Left ventricle myocardium inferior (tissue), 1 donor: Measurements from ENCODE around the gene PWWP2B. TPM values are rescaled to one million over a fixed set of nuclear protein-coding genes. Genes with fewer than 3 reads are reported as not detected.

Experiments
- DNase-seq: peaks from one replicate; pipeline ENCODE4 v3.0.0-alpha.2; 2020
- H3K27ac ChIP-seq: fragments of 200-600 bp; replicated peaks from 2 replicates; pipeline ENCODE4 v1.8.0; 2021
- H3K27me3 ChIP-seq: fragments of 200-600 bp; 2 replicates; pipeline ENCODE4 v1.8.0; 2021; ENCODE audit warnings: low read depth
- H3K36me3 ChIP-seq: fragments of 200-600 bp; 2 replicates; pipeline ENCODE4 v1.8.0; 2021
- H3K4me1 ChIP-seq: fragments of 200-600 bp; 2 replicates; pipeline ENCODE4 v1.8.0; 2021
- H3K4me3 ChIP-seq: fragments of 200-600 bp; 2 replicates; pipeline ENCODE4 v1.8.0; 2021; ENCODE audit warnings: mild to moderate bottlenecking, moderate library complexity
- H3K9me3 ChIP-seq: fragments of 200-600 bp; replicated peaks from 2 replicates; pipeline ENCODE4 v1.8.0; 2021
- intact Hi-C: fragments of 100-400 bp; cut with micrococcal nuclease; formaldehyde crosslinking; loops from one replicate; pipeline ENCODE4 v1.11.0; 2022
- total RNA-seq: library from RNA; stranded (reverse); fragmentation: NEBNext Ultra II Directional; extraction: Animal tissue kit (Norgen Biotek cat#: 25700); gene quantifications from one replicate; pipeline ENCODE4 v1.2.1, GENCODE V29; 2021
- TF ChIP-seq, protein P1 (sequence below): fragments of 200-600 bp; IDR thresholded peaks from 2 replicates; pipeline ENCODE4 v1.8.0; 2021; ENCODE audit warnings: antibody characterized with exemption, mild to moderate bottlenecking, borderline replicate concordance
- donor health status: DM: no; HTN: yes; CAD: no; lungs with severe emphysema.

Gene PWWP2B
- total RNA-seq, 1 donor from 2014 or later, result 17.2 TPM

DNA sequence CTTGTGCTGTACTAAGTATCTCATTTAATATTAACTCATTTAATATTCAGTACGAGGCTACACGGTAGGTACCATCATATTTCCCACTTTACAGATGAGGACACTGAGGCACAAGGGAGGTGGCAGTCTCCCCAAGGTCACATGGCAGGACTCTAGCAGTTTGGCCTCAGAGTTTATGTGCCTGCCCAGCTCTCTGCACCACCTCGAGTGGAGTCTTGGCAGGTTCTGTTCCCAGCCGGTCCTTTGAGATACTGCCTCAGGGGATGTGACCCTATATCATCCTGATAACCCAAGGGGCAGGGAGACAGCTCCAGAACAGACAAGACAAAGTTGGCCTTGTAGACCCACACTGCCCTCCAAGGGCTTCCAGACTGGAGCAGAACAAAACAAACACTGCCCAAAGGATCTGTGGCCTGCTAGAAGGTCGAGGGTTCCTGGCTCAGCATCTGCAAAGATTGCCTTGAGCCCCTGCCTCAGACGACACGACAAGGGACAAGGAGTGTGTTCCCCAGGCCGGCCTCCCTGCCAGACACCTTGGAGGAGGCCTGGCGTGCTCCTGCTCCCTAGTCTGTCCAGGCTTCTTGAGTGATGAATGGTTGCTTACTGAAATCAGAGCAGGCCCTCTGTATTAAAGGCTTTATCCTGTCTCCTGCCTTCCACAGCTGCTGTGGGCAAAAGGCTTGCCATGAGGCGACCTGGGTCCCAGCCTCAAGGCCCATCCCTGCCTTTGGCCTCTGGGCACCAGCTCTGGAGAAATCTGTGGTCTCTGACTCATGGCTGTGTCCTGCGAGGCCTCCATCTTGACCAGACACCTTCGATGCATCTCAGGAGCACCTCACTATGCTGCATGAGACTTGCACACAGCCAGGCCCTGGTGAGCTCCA is 3.9 kb upstream of the PWWP2B start:
- Histone ChIP-seq H3K36me3 (no peaks in the 10 kb centered on the region), H3K4me3 (no peak overlapping the region), H3K27ac (no peak overlapping the region), H3K9me3 (no peaks in the 10 kb centered on the region), H3K4me1 (peaks cover 31% of the 10 kb centered on the region), H3K27me3 (peaks cover 10% of the 10 kb centered on the region)
- intact Hi-C loops, result loop anchor here (5.0 kb wide), 1 partner anchor 59 kb away; no protein-coding TSS in a partner anchor
- peak; percentile 7 for DNase-seq
- TF ChIP-seq, protein P1, sequence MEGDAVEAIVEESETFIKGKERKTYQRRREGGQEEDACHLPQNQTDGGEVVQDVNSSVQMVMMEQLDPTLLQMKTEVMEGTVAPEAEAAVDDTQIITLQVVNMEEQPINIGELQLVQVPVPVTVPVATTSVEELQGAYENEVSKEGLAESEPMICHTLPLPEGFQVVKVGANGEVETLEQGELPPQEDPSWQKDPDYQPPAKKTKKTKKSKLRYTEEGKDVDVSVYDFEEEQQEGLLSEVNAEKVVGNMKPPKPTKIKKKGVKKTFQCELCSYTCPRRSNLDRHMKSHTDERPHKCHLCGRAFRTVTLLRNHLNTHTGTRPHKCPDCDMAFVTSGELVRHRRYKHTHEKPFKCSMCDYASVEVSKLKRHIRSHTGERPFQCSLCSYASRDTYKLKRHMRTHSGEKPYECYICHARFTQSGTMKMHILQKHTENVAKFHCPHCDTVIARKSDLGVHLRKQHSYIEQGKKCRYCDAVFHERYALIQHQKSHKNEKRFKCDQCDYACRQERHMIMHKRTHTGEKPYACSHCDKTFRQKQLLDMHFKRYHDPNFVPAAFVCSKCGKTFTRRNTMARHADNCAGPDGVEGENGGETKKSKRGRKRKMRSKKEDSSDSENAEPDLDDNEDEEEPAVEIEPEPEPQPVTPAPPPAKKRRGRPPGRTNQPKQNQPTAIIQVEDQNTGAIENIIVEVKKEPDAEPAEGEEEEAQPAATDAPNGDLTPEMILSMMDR, result no peak

DNA sequence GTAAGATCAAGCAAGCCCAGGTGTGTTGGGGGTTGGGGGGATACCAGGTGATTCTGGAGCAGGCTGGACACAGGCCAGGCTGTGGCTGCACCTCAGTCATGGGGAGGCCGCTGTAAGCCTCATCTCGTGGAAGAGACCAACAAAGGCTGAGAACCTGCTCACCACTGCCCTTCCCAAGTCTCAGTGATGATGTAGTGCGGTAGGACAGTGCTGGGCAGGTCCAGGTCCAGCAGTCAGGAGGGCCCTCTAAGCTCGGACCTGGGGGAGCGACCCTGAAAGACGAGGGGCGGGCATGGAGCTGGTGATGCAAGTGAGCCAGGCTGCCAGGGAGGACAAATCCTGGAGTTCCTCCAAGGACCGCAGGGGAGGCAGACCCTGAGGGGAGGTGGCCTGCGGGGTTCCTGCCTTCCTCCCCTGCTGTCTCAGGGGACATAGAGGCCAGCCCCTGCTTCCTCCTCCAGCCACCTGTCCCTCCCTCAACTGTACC is 3.3 kb upstream of the PWWP2B start:
- H3K36me3 ChIP-seq, result no peaks in the 10 kb centered on the region
- TF ChIP-seq, protein P1, result no peak
- H3K4me3 ChIP-seq, result no peak overlapping the region
- H3K9me3 ChIP-seq, result no peaks in the 10 kb centered on the region
- no peak overlapping the region for H3K27ac ChIP-seq
- peaks cover 38% of the 10 kb centered on the region for H3K4me1 ChIP-seq
- peaks cover 10% of the 10 kb centered on the region for H3K27me3 ChIP-seq
- intact Hi-C loops, result loop anchor here (5.0 kb wide), 1 partner anchor 59 kb away; no protein-coding TSS in a partner anchor
- peak; percentile 14 for DNase-seq

DNA sequence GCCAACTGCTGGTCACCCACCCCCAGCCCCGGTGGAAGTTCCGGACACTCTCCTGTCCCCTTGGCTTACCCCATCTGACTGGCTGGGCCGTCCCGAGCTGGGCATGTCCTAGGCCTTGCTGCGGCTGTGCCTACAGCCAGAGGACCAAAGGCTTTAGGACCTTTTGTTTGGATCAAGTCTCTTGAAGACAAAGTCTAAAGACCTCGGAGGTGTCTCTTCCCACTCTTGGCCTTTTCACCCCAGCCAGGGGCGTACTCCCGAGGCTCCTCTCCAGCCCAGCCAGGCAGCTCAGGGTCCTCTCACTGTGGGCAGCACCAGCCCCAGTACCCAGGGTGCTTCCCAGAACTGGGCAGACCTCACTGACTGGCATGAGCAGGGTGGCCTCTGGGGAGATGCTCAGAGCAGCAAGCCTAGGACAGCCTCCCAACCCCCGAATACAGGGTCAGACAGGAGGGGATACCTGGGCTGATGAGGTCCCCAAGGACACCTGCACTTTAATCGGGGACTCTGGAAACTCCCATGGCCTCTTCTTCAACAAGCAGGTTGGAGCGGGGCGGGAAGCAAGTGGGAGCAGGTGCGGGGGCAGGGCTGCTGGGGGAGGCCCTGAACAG is 2.7 kb upstream of the PWWP2B start:
- DNase-seq, result no peak
- no peak overlapping the region for H3K27ac ChIP-seq
- H3K4me1 ChIP-seq, result peaks cover 38% of the 10 kb centered on the region
- peaks cover 7% of the 10 kb centered on the region for H3K27me3 ChIP-seq
- TF ChIP-seq, protein P1, result no peak
- no peak overlapping the region for H3K4me3 ChIP-seq
- H3K9me3 ChIP-seq, result no peaks in the 10 kb centered on the region
- intact Hi-C loops, result loop anchor here (5.0 kb wide), 1 partner anchor 58 kb away; no protein-coding TSS in a partner anchor
- no peaks in the 10 kb centered on the region for H3K36me3 ChIP-seq

DNA sequence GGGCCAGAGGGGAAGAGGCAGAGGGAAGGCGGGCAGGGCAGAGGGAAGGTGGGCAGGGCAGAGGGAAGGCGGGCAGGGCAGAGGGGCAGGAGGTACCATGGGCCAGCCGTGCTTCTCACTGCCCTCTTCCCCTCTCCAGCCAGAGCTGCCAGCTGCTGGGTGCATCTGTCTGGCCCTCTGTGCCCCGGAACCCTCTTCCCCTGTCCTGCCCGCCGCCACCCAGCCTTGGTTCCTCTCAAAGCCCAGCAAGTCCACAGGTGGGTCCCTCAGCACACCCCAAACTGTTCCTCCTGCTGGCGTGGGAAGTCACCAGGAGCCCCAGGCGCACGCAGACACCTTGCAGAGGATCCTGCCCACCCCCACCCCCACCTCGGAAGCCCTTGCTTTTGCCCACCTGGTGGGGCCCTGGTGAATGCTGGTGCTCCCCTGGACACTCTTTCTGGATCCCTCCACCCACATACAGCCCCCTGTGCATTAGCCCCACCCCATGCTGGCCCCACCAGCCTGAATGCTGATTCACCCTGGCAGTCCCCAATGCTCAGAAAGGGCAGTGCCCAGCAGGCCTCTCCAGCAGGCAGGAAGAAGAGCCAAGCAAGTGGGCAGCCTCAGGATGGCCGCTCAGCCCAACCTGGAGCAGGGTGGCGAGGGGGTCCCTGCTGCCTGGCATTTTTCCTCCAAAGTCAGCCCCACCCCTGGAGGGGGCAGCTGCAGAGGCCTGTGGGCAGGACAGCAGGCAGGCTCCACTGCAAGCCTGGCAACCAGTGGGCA is 1.9 kb upstream of the PWWP2B start:
- TF ChIP-seq, protein P1, result no peak
- no peaks in the 10 kb centered on the region for H3K9me3 ChIP-seq
- H3K36me3 ChIP-seq, result no peaks in the 10 kb centered on the region
- peaks cover 45% of the 10 kb centered on the region for H3K4me1 ChIP-seq
- intact Hi-C loops, result loop anchor here (5.0 kb wide), 1 partner anchor 57 kb away; no protein-coding TSS in a partner anchor
- peak; percentile 14 for DNase-seq
- no peaks in the 10 kb centered on the region for H3K27me3 ChIP-seq
- peak overlapping the region; percentile 91 for H3K4me3 ChIP-seq
- peak overlapping the region; percentile 98 for H3K27ac ChIP-seq
